SK-N-SH (cell line): ENCODE results near the gene B3GALNT1.

Source experiments
- ELF1 ChIP-seq: IDR thresholded peaks from 2 replicates; pipeline ENCODE4 v1.4.0; 2012
- EP300 ChIP-seq, 2 experiments: IDR thresholded peaks; 2 replicates each; pipeline versions ENCODE4 v1.4.0 to v1.6.1; 2012; ENCODE audit warnings: borderline replicate concordance in 1 of 2, low read depth in 1 of 2, low read length in 1 of 2
- FOXJ3 ChIP-seq: sonication (generic); formaldehyde crosslinking; IDR thresholded peaks from 2 replicates; pipeline ENCODE4 v1.5.1; 2020; ENCODE audit warnings: mild to moderate bottlenecking, missing genetic modification reagents
- JUND ChIP-seq: IDR thresholded peaks from 2 replicates; pipeline ENCODE4 v1.4.0; 2012
- RAD21 ChIP-seq: IDR thresholded peaks from 2 replicates; pipeline ENCODE4 v1.6.1; 2012; ENCODE audit warnings: mild to moderate bottlenecking, low read length
- SMC3 ChIP-seq: IDR thresholded peaks from 2 replicates; pipeline ENCODE4 v1.6.1; 2012; ENCODE audit warnings: low read depth, low read length, improper control_type of control experiment
- TF ChIP-seq, protein P1 (sequence below): fragments of 200-600 bp; sonication (generic); IDR thresholded peaks from 2 replicates; pipeline ENCODE4 v1.6.1; 2017; ENCODE audit warnings: antibody characterized with exemption, mild to moderate bottlenecking, moderate library complexity
- TF ChIP-seq, protein P2 (sequence below): IDR thresholded peaks from 2 replicates; pipeline ENCODE4 v1.4.0; 2012; ENCODE audit warnings: low read depth
- TF ChIP-seq, protein P3 (sequence below): fragments of 150-350 bp; IDR thresholded peaks from 2 replicates; pipeline ENCODE4 v1.6.1; 2017; ENCODE audit warnings: antibody characterized with exemption, low read length, low read depth, borderline replicate concordance

DNA sequence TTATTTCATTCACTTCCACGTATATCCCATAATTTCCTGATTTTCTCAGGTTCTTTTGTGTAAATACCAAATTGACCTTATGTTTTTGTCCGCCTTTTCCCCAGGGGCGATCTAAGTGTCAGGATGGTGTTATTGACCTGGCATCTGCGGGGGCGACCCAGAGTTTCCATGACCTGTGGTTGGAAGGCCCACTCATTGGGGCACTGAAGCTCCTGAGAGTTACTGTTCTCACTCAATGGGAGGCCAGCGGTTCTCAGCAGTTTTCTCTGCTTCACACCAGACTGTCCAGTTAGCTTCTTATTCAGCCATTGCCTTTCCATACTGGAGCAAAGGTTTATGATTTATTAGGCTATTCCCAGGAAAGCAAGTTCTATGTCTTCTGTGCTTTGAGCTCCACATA is 53.3 kb downstream of the B3GALNT1 start:
- TF ChIP-seq JUND: no peak
- TF ChIP-seq, protein P1, sequence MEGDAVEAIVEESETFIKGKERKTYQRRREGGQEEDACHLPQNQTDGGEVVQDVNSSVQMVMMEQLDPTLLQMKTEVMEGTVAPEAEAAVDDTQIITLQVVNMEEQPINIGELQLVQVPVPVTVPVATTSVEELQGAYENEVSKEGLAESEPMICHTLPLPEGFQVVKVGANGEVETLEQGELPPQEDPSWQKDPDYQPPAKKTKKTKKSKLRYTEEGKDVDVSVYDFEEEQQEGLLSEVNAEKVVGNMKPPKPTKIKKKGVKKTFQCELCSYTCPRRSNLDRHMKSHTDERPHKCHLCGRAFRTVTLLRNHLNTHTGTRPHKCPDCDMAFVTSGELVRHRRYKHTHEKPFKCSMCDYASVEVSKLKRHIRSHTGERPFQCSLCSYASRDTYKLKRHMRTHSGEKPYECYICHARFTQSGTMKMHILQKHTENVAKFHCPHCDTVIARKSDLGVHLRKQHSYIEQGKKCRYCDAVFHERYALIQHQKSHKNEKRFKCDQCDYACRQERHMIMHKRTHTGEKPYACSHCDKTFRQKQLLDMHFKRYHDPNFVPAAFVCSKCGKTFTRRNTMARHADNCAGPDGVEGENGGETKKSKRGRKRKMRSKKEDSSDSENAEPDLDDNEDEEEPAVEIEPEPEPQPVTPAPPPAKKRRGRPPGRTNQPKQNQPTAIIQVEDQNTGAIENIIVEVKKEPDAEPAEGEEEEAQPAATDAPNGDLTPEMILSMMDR: no peak
- TF ChIP-seq FOXJ3: no peak
- TF ChIP-seq, protein P2, sequence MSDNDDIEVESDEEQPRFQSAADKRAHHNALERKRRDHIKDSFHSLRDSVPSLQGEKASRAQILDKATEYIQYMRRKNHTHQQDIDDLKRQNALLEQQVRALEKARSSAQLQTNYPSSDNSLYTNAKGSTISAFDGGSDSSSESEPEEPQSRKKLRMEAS: no peak
- no peak for TF ChIP-seq ELF1
- no peak for TF ChIP-seq SMC3
- TF ChIP-seq, protein P3, sequence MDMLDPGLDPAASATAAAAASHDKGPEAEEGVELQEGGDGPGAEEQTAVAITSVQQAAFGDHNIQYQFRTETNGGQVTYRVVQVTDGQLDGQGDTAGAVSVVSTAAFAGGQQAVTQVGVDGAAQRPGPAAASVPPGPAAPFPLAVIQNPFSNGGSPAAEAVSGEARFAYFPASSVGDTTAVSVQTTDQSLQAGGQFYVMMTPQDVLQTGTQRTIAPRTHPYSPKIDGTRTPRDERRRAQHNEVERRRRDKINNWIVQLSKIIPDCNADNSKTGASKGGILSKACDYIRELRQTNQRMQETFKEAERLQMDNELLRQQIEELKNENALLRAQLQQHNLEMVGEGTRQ: no peak
- TF ChIP-seq RAD21: no peak
- TF ChIP-seq EP300 (IDR thresholded peaks at IDR 0.05; ENCODE audit: borderline replicate concordance in 1 of 2, low read depth in 1 of 2, low read length in 1 of 2): no peak
